GM21825 (cell line): ENCODE measurements around the gene CSNK1D.
"Not testable (repeated sequence)": the region's sequence is repeated elsewhere in the genome, so short reads cannot be mapped to it uniquely, and the experiment has no call there.

Source experiments
- ATAC-seq: cut with Tn5 transposase; IDR thresholded peaks from one replicate; pipeline ENCODE4 v1.9.1; 2021; ENCODE audit warnings: mild to moderate bottlenecking, moderate library complexity; ENCODE audit not compliant: unreplicated experiment

The CSNK1D gene

GRCh38 chr17:82254096-82254495 is 19.4 kb downstream of the CSNK1D start:
- ATAC-seq: not testable (repeated sequence)

GRCh38 chr17:82253179-82253544 is 20.3 kb downstream of the CSNK1D start:
- ATAC-seq: no peak

DNA sequence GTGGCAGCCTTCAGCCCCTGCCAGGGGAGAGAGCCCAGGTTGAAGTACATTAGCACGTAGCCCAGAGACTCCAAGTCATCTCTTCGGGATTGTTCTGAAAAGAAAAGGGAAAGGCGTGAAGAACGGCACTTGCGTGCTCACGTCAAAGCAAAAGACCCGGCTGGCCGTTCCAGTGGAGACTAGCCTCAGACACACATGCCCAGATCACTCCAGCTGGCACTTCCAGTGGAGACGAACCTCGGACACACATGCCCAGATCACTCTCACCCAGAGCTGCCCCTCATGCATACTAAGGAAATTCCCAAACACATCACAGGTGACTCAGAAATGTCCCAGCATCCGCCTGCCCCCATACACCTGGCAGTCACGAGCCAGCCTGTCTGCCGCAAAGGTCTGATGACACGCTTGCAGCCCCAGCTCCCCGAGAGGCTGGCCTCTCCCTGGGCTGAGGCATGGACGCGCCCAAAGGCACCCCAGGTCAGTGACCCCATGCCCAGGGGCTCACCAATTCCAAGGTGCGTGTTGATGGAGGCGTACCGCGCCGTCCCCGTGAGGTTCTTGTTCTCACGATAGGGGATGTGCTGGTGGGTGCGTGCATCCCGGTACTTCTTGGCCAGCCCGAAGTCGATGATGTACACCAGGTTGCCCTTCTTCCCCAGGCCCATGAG is 20.9 kb downstream of the CSNK1D start:
- no peak for ATAC-seq

- ATAC-seq: no peak
These were observed 22.5 kb downstream of the CSNK1D start for GRCh38 chr17:82250868-82251500.

- ATAC-seq: no peak
These were observed 23.5 kb downstream of the CSNK1D start for GRCh38 chr17:82249896-82250581.

GRCh38 chr17:82248815-82249674 is 24.5 kb downstream of the CSNK1D start:
- ATAC-seq: no peak

DNA sequence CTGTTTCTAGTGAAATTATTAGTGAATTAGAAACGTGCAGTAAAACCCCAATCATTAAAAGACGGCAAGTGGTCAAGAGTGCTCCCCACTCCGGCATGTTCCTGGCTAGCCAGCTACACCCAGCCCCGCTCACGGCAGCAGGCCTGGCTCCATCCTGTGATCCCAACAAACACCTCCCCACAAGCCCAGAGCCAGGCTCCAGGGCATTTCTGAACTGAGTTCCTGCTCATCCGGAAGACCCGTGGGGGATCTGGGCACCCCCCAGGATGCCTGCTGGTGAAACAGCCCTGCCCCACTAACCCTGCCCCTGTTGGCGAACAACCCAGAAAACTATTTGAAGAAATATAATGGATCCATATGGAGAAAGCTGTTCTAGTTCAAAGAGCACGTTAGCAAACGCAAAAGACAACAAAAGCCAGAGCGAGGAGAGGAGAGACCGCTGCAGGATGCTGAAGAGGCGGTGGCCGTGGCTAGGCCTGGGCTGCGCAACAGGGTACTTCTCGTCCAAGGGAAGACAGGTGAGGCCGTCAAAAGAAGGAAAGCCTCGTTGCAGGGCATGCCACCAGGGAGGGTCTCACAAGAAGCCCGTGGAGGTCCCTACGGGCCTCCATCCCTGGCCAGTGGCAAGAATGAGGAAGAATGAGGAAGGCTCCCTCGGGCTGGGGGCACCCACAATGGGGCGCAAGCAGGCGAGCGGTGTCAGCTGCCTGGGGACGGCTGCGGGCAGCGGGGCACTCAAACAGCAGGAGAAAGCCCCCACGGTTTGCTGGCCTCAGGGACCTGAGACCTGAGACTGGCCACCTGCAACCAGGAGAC is 25.4 kb downstream of the CSNK1D start:
- no peak for ATAC-seq

DNA sequence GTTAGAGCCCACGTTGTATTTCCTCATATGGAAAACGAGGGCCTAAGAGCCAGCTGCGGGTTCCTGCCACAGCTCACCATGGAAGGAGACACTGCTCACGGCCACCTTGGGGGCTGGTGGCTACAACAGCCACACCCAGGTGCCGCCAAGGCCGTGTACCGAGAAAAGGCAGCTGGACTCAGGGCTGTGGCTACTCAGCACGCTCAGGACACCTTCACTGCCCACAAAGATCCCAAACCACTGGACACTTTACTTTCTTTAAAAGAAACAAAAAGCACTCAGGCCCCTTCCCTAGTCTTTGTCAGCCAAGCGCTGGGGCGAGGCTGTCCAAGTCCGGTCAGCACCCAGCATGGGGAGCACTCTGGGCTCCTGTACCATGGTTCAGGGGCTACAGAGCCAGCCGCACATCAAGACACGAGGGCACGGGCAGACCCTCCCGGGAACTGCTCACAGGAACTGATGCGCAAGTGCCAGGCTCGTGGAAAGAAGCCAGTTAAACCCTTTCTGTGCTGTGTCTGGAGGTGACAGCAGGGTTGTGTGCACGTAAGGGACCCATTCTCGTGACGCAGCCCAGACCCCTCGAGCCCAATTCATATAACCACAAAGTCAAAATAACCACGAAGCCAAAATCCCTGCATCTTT is 26.2 kb downstream of the CSNK1D start:
- ATAC-seq: no peak

GRCh38 chr17:82246365-82247181 is 26.9 kb downstream of the CSNK1D start:
- ATAC-seq: no peak

DNA sequence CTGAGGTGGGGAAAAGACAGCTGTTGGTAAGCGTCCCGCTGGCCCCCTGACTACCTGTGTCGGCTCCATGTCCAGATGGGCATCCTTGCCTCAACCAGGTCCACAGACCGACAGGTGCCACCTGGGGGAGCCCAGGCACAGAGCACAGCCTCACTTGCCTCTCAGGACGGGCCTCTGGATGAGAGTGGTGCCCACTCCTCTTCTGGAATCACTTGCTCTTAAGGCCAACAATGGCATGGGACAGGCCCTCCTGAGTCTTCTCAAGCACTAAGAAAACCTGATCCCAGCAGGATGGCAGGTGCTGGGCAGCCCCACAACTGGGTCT is 27.5 kb downstream of the CSNK1D start:
- no peak for ATAC-seq

DNA sequence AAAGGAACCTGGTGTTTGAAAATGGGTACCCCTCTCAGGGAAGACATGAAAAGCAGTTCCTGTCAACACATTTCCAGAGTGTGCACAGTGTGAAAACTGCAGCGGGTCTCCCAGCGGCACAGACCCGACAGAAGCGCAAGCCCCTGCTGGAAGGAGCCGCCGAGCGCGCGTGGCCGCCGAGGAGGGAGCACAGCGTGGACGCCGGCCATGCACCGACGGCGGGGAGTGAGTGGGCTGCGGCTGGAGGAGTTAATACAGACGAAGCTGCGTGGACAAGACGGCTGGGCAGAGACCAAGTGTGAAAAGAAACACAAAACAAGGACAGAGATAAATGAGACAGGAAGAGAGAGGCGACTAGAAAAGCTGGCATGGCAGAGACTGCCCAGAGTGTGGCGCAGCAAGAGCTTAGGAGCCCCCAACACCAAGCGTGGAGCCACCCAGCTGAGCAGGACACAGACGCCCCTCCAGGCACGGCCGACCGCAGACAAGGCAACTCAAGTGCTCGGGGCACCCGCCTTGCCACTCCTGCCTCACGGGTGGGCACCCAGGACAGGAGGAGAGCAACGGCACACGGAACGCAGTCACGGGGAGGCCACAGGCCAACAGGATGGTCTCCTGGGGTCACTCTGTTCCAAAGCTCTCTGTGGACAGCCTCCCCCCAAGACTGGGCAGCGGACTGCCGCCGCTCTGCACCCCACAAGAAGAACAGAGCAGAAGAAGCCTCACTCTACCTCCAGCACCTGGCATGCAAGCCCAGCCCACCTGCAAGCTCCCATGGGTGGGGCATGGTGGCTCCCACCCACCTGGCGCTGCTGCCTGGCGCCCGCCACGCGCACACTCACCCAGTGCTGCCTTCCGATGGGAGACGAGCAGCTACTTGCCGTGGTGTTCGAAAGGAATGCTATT is 28.1 kb downstream of the CSNK1D start:
- ATAC-seq: no peak

DNA sequence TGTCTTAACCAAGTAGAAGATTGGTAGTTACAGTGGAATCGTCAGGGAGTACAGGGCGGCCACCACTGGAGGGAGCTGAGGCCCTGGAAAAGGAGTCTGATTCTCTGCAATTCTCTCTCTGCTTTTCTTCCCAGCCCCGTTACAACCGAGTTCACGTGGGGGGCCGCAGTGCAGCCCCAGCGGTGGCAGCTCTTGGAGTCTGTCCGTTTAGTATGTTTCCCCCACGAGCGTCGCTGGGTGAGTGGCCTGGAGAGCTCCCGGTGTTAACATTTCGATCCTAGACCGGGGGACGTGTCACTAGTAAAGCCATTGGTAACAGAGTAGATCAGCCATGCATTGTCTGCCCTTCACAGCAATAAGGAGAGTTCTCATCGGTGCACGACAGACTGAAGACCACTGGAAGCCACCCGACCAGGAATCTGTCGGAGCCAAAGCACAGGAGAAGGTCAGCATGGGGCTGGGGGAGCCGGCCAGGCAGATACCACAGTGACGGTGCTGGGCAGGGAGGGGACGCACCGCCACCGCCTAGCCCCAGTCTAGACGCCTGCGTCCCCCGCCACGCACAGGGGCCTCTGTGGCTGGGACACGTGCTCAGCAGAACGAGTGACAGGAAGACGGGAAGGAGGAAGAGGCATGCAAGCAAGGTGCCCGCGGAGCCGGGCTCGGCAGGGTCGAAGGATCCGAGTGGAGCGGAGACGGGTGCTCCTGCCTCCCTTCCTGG is 28.9 kb downstream of the CSNK1D start:
- no peak for ATAC-seq

- ATAC-seq: no peak
These were observed 29.7 kb downstream of the CSNK1D start for GRCh38 chr17:82243648-82244412.

- no peak for ATAC-seq
These were observed 30.4 kb downstream of the CSNK1D start for GRCh38 chr17:82242977-82243647.

DNA sequence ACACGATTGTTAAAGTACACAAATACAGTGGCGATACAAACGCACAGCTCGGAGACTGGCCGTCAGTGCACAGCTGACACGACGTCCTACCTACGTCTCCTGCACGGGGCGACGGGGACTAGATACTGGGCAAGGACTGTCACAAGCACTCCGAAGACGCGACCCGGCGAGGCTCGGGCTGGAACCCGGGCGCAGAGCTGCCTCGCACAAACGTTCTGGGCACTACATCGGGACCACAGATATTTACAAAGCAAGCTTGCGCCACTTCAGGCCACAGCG is 30.9 kb downstream of the CSNK1D start:
- no peak for ATAC-seq

DNA sequence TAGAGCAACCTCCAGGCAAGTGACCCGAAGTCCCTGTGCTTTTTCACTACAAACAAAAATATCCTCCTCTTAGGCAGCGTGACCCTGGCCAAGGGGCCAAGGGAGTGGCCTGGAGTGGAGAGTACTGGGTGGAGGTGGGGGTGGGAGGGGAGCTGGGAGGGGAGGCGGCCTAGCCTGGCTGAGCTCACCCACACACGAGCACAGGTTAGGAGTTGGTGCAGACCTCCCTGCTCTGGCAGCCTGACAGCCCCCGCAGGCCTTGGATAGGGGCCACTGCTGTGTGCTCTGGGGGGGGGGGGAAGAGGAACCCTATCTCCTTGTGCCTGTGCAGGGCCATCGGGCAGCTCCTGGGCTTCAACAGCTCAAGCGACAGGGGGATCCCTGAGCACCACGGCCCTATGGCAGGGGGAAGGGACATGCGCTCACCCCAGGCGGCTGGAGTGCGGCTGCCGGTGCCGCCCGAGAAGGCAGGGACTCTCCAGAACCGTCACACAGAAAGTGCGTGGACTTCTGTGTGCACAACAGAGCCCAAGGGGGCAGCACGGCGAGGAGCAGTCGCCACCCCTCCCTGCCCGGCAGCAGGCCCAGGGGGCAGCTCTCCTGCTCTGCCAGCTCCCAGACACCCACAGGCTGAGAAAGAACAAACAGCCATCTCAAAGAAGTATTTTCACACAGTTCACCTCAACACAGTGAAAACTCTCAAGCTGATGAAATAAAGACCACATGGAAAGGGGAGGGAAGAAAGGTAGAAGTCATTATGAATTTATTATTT is 31.4 kb downstream of the CSNK1D start:
- no peak for ATAC-seq
